DOHH2 (cell line): ENCODE results near the gene OR2K2.
"Not testable (repeated sequence)": the region's sequence is repeated elsewhere in the genome, so short reads cannot be mapped to it uniquely, and the experiment has no call there.

Experiments used
- H3F3A ChIP-seq: fragments of 200-600 bp; sonication (generic), shearing (Covaris generic); 2 replicates; pipeline ENCODE4 v1.6.0; 2016; ENCODE audit warnings: antibody characterized with exemption, mild to moderate bottlenecking; ENCODE audit not compliant: control insufficient read depth, insufficient read depth
- H3K27ac ChIP-seq: fragments of 200-600 bp; sonication (generic); 2 replicates; pipeline ENCODE4 v1.5.1; 2014; ENCODE audit warnings: low read depth, mild to moderate bottlenecking, low read length, moderate library complexity
- H3K27me3 ChIP-seq: fragments of 200-600 bp; sonication (generic); 2 replicates; pipeline ENCODE4 v1.6.1; 2014; ENCODE audit warnings: mild to moderate bottlenecking, low read length, mixed read lengths; ENCODE audit not compliant: control insufficient read depth
- H3K36me3 ChIP-seq: fragments of 200-600 bp; sonication (generic); 2 replicates; pipeline ENCODE4 v1.6.1; 2014; ENCODE audit warnings: mild to moderate bottlenecking, low read length, moderate library complexity, mixed read lengths; ENCODE audit not compliant: control insufficient read depth
- H3K4me1 ChIP-seq: fragments of 200-600 bp; sonication (generic); 2 replicates; pipeline ENCODE4 v1.6.1; 2014; ENCODE audit warnings: mild to moderate bottlenecking, low read length, mixed read lengths; ENCODE audit not compliant: control insufficient read depth
- H3K4me2 ChIP-seq: fragments of 200-600 bp; sonication (generic); 2 replicates; pipeline ENCODE4 v1.6.0; 2014; ENCODE audit warnings: mild to moderate bottlenecking, low read length, moderate library complexity
- H3K4me3 ChIP-seq: fragments of 200-600 bp; sonication (generic); 2 replicates; pipeline ENCODE4 v1.5.1; 2014; ENCODE audit warnings: mild to moderate bottlenecking, low read length, mixed read lengths
- H3K79me2 ChIP-seq: fragments of 200-600 bp; sonication (generic); 2 replicates; pipeline ENCODE4 v1.6.1; 2014; ENCODE audit warnings: mild to moderate bottlenecking, low read length, mixed read lengths; ENCODE audit not compliant: control insufficient read depth
- H3K9me2 ChIP-seq: fragments of 200-600 bp; sonication (generic); replicated peaks from 2 replicates; pipeline ENCODE4 v1.6.1; 2014; ENCODE audit warnings: mild to moderate bottlenecking, low read length, mixed read lengths; ENCODE audit not compliant: control insufficient read depth
- H3K9me3 ChIP-seq: fragments of 200-600 bp; sonication (generic); 2 replicates; pipeline ENCODE4 v1.6.1; 2014; ENCODE audit warnings: antibody characterized with exemption, low read length, mixed read lengths; ENCODE audit not compliant: control insufficient read depth, insufficient read depth
- H4K20me1 ChIP-seq: fragments of 200-600 bp; sonication (generic); 2 replicates; pipeline ENCODE4 v1.6.0; 2014; ENCODE audit warnings: low read depth, mild to moderate bottlenecking, antibody characterized with exemption, low read length, moderate library complexity; ENCODE audit not compliant: control insufficient read depth, insufficient read depth
- CTCF ChIP-seq: fragments of 200-600 bp; sonication (generic); IDR thresholded peaks from one replicate; pipeline ENCODE4 v1.5.1; 2014; ENCODE audit warnings: antibody characterized with exemption, mild to moderate bottlenecking, low read depth, low read length; ENCODE audit not compliant: poor library complexity, severe bottlenecking
- EZH2phosphoT487 ChIP-seq: fragments of 200-600 bp; sonication (generic); IDR thresholded peaks from 2 replicates; pipeline ENCODE4 v1.6.1; 2017; ENCODE audit warnings: borderline replicate concordance, mild to moderate bottlenecking, antibody characterized with exemption, low read length, moderate library complexity, mixed read lengths

OR2K2 gene

GRCh38 chr9:111300140-111300735 is 29.8 kb downstream of the OR2K2 start:
- no peak overlapping the region for H3K4me3 ChIP-seq
- no peaks in the 10 kb centered on the region for H3K36me3 ChIP-seq
- no peaks in the 10 kb centered on the region for H3F3A ChIP-seq
- no peak for TF ChIP-seq CTCF
- TF ChIP-seq EZH2phosphoT487, result no peak
- H3K27me3 ChIP-seq, result no peaks in the 10 kb centered on the region
- H4K20me1 ChIP-seq, result no peaks in the 10 kb centered on the region
- no peak overlapping the region for H3K27ac ChIP-seq
- H3K4me1 ChIP-seq, result no peaks in the 10 kb centered on the region
- no peaks in the 10 kb centered on the region for H3K9me3 ChIP-seq
- H3K4me2 ChIP-seq, result no peak overlapping the region
- H3K9me2 ChIP-seq, result no peaks in the 10 kb centered on the region
- no peaks in the 10 kb centered on the region for H3K79me2 ChIP-seq

GRCh38 chr9:111299599-111299966 is 30.4 kb downstream of the OR2K2 start:
- H3K4me2 ChIP-seq, H3K27ac ChIP-seq, H3K4me1 ChIP-seq, H3F3A ChIP-seq, H3K27me3 ChIP-seq, H3K79me2 ChIP-seq, H3K9me3 ChIP-seq, H3K36me3 ChIP-seq, H3K4me3 ChIP-seq, H4K20me1 ChIP-seq, H3K9me2 ChIP-seq: not testable (repeated sequence)

GRCh38 chr9:111298731-111299598 is 31.1 kb downstream of the OR2K2 start:
- no peaks in the 10 kb centered on the region for H3F3A ChIP-seq
- H3K9me3 ChIP-seq, result no peaks in the 10 kb centered on the region
- no peaks in the 10 kb centered on the region for H3K79me2 ChIP-seq
- no peaks in the 10 kb centered on the region for H3K9me2 ChIP-seq
- H3K27ac ChIP-seq, result no peak overlapping the region
- no peaks in the 10 kb centered on the region for H3K4me1 ChIP-seq
- H3K4me3 ChIP-seq, result no peak overlapping the region
- no peak overlapping the region for H3K4me2 ChIP-seq
- TF ChIP-seq EZH2phosphoT487 (no peak), CTCF (peak; percentile 76)
- no peaks in the 10 kb centered on the region for H4K20me1 ChIP-seq
- no peaks in the 10 kb centered on the region for H3K36me3 ChIP-seq
- no peaks in the 10 kb centered on the region for H3K27me3 ChIP-seq

- no peaks in the 10 kb centered on the region for H4K20me1 ChIP-seq
- H3K9me2 ChIP-seq, result no peaks in the 10 kb centered on the region
- no peak overlapping the region for H3K4me3 ChIP-seq
- no peaks in the 10 kb centered on the region for H3K36me3 ChIP-seq
- no peaks in the 10 kb centered on the region for H3K27me3 ChIP-seq
- no peak overlapping the region for H3K27ac ChIP-seq
- no peaks in the 10 kb centered on the region for H3K9me3 ChIP-seq
- no peaks in the 10 kb centered on the region for H3K79me2 ChIP-seq
- no peaks in the 10 kb centered on the region for H3K4me1 ChIP-seq
- no peak overlapping the region for H3K4me2 ChIP-seq
- TF ChIP-seq CTCF (no peak), EZH2phosphoT487 (no peak)
- H3F3A ChIP-seq, result no peaks in the 10 kb centered on the region
Observed at GRCh38 chr9:111298111-111298510, 31.9 kb downstream of the OR2K2 start.
